Measurements from ENCODE around the gene RGS1.

Gene RGS1

DNA sequence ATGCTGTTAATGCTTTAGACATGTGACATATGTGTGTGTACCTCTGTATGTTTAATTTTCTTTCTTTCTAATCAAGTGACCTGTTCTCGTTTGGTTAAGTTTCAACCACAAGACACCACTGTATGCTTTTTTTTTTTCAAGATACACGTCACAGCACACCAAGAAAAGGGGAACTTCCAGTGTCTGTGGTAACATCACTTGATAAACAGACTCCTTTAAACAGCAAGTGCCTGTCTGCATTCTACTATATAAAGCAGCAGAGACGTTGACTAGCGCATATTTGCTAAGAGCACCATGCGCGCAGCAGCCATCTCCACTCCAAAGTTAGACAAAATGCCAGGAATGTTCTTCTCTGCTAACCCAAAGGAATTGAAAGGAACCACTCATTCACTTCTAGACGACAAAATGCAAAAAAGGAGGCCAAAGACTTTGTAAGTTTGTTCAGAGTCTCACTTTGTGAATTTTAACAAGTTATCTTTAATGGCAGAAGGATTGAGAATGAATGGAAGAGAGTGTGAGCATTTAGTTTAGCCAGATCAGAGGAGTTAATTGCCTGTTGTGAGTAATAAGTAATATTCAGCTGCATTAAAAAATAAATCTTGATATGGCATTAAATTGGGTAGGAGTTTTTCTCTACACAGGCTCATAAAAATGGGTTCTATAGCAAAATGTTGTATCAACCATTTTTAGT lies at the start of gene RGS1:
Gene RGS1 (plus strand): TSS at position 275 of the 691 bp plus-strand sequence. CDS start 20 bp downstream, at position 295.
- DNase-seq (ENCODE audit: low read depth in 2 of 2): no peak

DNA sequence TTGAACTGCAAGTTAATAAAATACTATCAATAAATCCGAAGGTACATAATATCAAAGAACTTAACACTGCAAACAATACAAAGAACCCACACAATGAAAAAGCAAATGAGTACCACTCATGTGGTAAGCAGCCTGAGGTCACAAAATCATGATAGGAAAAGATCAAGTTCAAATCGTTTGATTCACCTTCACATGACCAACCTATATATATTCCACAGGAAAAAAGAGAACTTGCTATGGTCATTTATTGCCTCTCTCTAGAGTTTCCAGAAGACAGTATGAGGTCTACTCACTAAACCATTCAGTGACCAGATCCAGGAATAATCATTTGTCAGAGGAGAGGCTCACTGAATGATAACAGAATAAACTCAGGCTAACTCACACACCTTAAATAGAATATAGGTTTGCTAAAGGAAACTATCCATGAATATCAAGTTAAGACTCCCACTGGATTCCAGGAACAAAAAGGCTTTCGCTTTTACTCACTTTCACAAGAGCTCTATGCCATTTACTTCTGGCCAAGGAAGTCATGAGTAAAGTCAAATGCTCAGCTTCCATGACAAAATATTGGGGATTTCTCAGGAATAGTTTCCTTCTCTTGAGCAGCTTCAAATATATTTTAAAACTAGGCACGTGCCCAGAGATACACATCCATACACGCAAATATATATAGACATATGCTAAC lies 48.3 kb upstream of the RGS1 start:
- no peak for DNase-seq (ENCODE audit: low read depth in 2 of 2)

DNA sequence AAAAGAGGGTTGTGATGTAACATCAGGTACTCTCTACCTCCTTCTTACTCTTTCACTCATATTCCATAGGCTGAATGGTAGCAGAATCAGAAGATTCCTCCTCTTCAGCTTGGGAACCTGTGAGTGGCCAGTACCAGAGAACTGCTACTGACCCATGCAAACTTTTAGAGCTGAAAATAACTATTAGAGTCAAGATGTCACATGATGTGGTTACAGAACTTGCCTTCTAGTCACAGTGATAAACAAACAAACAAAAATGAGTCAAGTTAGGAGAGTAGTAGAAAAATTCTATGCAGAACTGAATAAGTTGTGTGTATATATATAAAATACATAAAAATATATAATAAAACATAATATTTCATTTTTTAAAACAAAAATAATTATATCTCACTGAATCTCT lies 47.6 kb upstream of the RGS1 start:
- no peak for DNase-seq (ENCODE audit: low read depth in 2 of 2)

GRCh38 chr1:192529031-192529755 lies 46.4 kb upstream of the RGS1 start:
- DNase-seq (ENCODE audit: low read depth in 2 of 2): no peak

- DNase-seq (ENCODE audit: low read depth in 2 of 2): no peak
Observed at GRCh38 chr1:192529811-192530210, 45.8 kb upstream of the RGS1 start.

GRCh38 chr1:192530254-192530653 lies 45.3 kb upstream of the RGS1 start:
- no peak for DNase-seq (ENCODE audit: low read depth in 2 of 2)

- DNase-seq (ENCODE audit: low read depth in 2 of 2): peak; percentile 19 to 20
Observed at GRCh38 chr1:192531037-192531703, 44.4 kb upstream of the RGS1 start.

DNA sequence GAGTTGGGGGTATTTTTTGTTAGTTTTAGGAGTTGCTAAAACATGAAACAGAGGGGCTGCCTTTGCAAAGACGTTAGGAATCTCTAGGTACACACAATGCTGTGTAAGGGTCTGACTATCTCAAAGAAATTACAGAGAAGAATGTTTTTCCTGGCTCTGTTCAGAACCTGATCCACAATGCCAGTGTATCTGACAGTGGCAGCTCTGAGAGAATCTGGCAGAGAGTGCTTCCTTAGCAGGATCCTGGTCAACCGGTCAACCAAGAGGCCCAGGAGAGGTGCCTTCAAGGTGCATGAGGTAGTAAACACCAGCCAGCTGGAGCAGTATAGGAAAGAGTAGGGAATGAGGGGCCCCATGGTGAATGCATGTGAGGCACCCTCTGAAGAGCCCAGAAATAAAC lies 40.9 kb upstream of the RGS1 start:
- DNase-seq (ENCODE audit: low read depth in 2 of 2): no peak

DNA sequence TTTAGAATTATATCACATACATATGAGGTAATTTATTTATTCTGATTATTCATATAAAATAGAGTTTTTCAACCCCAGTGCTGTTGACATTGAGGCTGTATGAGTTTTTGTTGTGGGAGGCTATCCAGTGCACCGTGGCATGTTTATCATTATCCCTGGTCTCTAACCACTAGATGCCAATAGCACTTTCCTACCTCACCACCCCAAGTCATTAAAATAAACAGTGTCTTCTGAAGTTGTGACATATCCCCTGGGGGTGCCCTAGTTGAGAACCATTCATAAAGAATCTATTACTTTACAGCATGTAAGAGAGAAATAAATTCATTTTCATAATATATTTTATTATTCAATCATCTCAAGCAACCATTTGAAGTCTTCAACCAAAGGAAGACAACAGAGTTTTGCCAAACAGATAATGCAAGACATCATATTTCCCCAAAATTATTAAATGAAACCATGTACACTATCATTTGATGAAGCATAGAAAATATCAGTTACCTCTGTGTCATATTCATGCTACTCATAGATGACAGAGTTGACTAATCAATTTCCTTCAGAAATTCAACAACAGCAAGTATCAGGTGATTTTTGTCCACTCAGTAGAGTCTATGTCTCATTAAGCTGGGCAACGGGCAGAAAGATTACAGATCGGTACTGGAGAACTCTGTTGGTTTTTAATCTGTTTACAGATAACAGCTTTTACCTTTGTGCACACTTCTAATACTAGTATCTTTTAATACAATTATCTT lies 39.5 kb upstream of the RGS1 start:
- DNase-seq (ENCODE audit: low read depth in 2 of 2): no peak

DNA sequence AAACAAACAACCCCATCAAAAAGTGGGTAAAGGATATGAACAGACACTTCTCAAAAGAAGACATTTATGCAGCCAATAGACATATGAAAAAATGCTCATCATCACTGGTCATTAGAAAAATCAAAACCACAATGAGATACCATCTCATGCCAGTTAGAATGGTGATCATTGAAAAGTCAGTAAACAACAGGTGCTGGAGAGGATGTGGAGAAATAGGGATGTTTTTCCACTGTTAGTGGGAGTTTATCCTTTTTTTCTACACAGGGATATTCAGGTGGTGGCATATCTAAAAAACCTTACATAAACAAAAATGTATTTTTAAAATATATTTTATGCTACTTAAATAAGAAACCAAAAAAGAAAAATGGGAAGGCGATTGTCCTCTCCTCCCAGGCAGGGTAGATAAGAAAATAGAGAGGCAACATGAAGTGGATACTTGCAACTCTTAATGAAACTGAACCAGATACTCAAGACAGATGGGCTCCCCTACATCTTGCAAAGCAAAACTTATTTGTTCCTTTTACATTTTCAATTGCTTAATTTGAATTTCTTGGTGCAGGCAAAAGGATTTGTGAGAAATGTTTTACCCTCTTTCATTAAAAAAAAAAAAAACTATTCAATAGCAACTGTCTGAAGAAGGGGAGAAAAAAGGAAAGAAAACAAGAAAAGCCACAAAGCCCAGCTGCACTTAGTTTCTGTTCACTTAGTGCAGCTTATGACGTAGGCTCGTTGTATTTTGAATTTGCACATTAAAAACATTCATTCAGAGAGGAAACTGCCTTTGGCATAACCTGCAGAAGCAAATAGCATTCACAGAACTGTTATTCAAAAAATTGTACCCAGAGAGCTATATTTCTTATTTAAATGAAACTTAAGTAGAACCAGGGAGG lies 36.9 kb upstream of the RGS1 start:
- DNase-seq (ENCODE audit: low read depth in 2 of 2): no peak

DNA sequence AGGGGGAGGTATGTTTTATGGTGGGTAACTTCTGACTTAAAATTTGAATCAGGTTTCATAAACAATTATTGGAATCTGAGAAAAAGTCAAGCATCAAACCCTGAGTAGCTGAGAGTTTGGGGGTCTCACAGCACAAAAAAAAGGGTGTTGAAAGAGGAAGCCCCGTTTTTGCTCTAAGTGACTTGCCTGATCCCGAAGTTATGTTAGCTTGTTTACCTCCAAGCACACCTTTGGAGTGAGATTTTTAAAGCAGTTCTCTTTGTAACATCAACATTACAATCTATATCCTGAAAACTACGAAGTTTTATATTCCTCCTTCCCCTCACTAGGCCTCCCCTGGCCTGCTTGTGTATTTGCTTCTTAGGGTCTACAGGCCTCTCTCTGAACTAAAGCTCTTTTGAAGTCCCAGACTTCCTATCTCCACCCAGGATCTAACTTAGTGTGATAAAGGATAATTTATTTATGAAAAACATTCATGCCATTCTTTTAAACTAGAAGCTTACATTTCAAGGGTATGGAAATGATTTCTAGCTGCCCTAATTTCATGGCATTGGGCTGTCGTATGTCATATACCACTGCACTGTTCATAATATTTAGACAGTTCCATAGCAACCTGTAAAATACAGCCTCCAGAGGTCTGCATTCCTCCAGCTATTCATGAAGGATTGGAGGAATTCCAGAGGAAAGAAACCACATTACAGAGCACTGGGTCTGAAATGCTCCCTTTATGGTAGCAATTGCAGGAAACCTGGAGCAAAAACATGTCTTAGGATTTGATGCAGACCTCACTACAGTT lies 36.1 kb upstream of the RGS1 start:
- no peak for DNase-seq (ENCODE audit: low read depth in 2 of 2)

- no peak for DNase-seq (ENCODE audit: low read depth in 2 of 2)
Observed at GRCh38 chr1:192543445-192543844, 32.1 kb upstream of the RGS1 start.

GRCh38 chr1:192545896-192546521 lies 29.6 kb upstream of the RGS1 start:
- DNase-seq (ENCODE audit: low read depth in 2 of 2): no peak

GRCh38 chr1:192546596-192547190 lies 28.9 kb upstream of the RGS1 start:
- DNase-seq (ENCODE audit: low read depth in 2 of 2): no peak

- DNase-seq (ENCODE audit: low read depth in 2 of 2): no peak
Observed at GRCh38 chr1:192547501-192547900, 28.1 kb upstream of the RGS1 start.

GRCh38 chr1:192549937-192550336 lies 25.6 kb upstream of the RGS1 start:
- DNase-seq (ENCODE audit: low read depth in 2 of 2): no peak

- no peak for DNase-seq (ENCODE audit: low read depth in 2 of 2)
Observed at GRCh38 chr1:192550922-192551534, 24.5 kb upstream of the RGS1 start.

DNA sequence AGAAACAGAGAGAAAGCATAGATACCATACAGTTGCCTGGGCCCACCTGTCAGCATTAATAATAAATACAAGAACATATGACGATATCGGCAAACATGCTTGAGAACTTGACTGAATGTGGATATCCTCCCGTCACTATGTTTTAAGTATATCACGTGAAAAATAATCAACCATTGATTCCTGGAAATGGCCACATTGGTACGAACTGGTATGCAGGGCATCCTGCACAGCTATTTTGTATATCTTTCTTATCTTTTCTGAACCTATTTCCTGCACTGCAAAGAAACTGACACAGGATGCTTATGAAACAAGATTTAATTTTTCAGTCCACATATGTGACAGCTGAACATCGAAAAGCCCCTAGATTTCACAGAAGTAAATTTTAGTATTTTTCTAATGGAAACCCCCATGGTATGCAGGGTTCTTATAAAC lies 22.8 kb upstream of the RGS1 start:
- no peak for DNase-seq (ENCODE audit: low read depth in 2 of 2)

All from stimulated activated CD8-positive, alpha-beta memory T cell treated with anti-CD3 and anti-CD28 coated beads, Interleukin-2, amount 100 ng/mL, for 48 hours (primary cell).